GM12878 (cell line): ENCODE data around the gene ABCF3. TPM values are rescaled to one million over a fixed set of nuclear protein-coding genes. Genes with fewer than 3 reads are reported as not detected.
"Not testable (repeated sequence)": the region's sequence is repeated elsewhere in the genome, so short reads cannot be mapped to it uniquely, and the experiment has no call there.

ENCODE experiments used
- ATAC-seq: fragments of 200-7000 bp; cut with Tn5 transposase; 3 replicates; pipeline ENCODE4 v1.9.1; 2020; ENCODE audit warnings: mild to moderate bottlenecking, moderate library complexity
- BruUV-seq: library from RNA; stranded (reverse); fragments of 400-500 nt; replicated peaks from 2 replicates; lab custom pipeline; 2021; lab: Mats Ljungman, UMichigan
- CTCF ChIA-PET: fragments of 300-600 bp; sonication (Branson Sonifier 250); formaldehyde crosslinking; extraction: SDS; loops from one replicate; lab custom pipeline; 2021; ENCODE audit warnings: inconsistent platforms; lab: Yijun Ruan, JAX
- POLR2A ChIA-PET: fragments of 350-600 bp; formaldehyde crosslinking; extraction: SDS; loops from one replicate; lab custom pipeline; 2021; ENCODE audit warnings: inconsistent platforms; lab: Charles Lee
- RAD21 ChIA-PET: fragments of 300-600 bp; sonication (Branson Sonifier 250); formaldehyde crosslinking; loops from one replicate; lab custom pipeline; 2023; ENCODE audit warnings: antibody characterized with exemption; ENCODE audit not compliant: unreplicated experiment; lab: Charles Lee
- SMC1A ChIA-PET: fragments of 300-600 bp; sonication (Branson Sonifier 250); formaldehyde crosslinking; loops from one replicate; lab custom pipeline; 2023; ENCODE audit not compliant: unreplicated experiment, uncharacterized antibody; lab: Charles Lee
- DNase-seq: peaks from one replicate; pipeline ENCODE4 v3.0.0-alpha.2; 2011; ENCODE audit warnings: low read depth, low spot score
- FAIRE-seq: peaks from 3 replicates; lab custom pipeline; 2011; peaks lifted over from hg19 to GRCh38; lab: Jason Lieb, UNC
- H2AFZ ChIP-seq: 2 replicates; pipeline ENCODE4 v1.6.0; 2011; ENCODE audit warnings: low read depth, low read length, control low read depth; ENCODE audit not compliant: control insufficient read depth
- H3K27ac ChIP-seq: 2 replicates; pipeline ENCODE4 v1.5.1; 2011; ENCODE audit warnings: control low read depth; ENCODE audit not compliant: control insufficient read depth, insufficient read depth
- H3K27me3 ChIP-seq, 2 experiments: replicated peaks in 1 of 2; 2 replicates each; pipeline versions ENCODE4 v1.6.0 to v1.6.1; 2011; ENCODE audit warnings: low read length in 1 of 2; ENCODE audit not compliant: control insufficient read depth in 2 of 2, insufficient read depth in 2 of 2
- H3K36me3 ChIP-seq, 2 experiments: 2 replicates each; pipeline ENCODE4 v1.5.1; 2011; ENCODE audit warnings: low read length in 1 of 2; ENCODE audit not compliant: control insufficient read depth in 2 of 2, insufficient read depth in 2 of 2
- H3K4me1 ChIP-seq: 2 replicates; pipeline ENCODE4 v1.6.1; 2011; ENCODE audit warnings: mild to moderate bottlenecking, low read length, moderate library complexity, mixed read lengths; ENCODE audit not compliant: control insufficient read depth, insufficient read depth
- H3K4me2 ChIP-seq: 2 replicates; pipeline ENCODE4 v1.6.0; 2011; ENCODE audit warnings: control low read depth; ENCODE audit not compliant: control insufficient read depth, insufficient read depth
- H3K4me3 ChIP-seq: fragments of 200-600 bp; sonication (generic); 2 replicates; pipeline ENCODE4 v1.5.1; 2016
- H3K79me2 ChIP-seq: 2 replicates; pipeline ENCODE4 v1.6.0; 2011; ENCODE audit warnings: low read length; ENCODE audit not compliant: control insufficient read depth, insufficient read depth
- H3K9ac ChIP-seq: 2 replicates; pipeline ENCODE4 v1.8.0; 2011; ENCODE audit warnings: low read length, control low read depth, mixed read lengths; ENCODE audit not compliant: control insufficient read depth, insufficient read depth
- H3K9me3 ChIP-seq: replicated peaks from 3 replicates; pipeline ENCODE4 v1.5.1; 2011; ENCODE audit warnings: mild to moderate bottlenecking, low read length; ENCODE audit not compliant: control insufficient read depth, insufficient read depth
- H4K20me1 ChIP-seq: 2 replicates; pipeline ENCODE4 v1.6.0; 2011; ENCODE audit not compliant: control insufficient read depth, insufficient read depth
- ATF7 ChIP-seq: fragments of 450-650 bp; IDR thresholded peaks from 2 replicates; pipeline ENCODE4 v1.6.1; 2016; ENCODE audit warnings: low read depth, mild to moderate bottlenecking
- WGBS: methylation state at CpG from one replicate; pipeline ENCODE4 v1.1.6; 2016; ENCODE audit warnings: low lambda C conversion rate; ENCODE audit not compliant: insufficient replicate concordance, insufficient coverage; ENCODE audit errors: missing lambda C conversion rate; 5-methylcytosine and 5-hydroxymethylcytosine counted together
- in situ Hi-C: fragments of 300-500 bp; cut with MboI; formaldehyde crosslinking; loops from 9 replicates; pipeline ENCODE4 v1.14.3; 2018; ENCODE audit warnings: mixed read lengths
- intact Hi-C: fragments of 100-400 bp; cut with micrococcal nuclease; formaldehyde crosslinking; loops from one replicate; pipeline ENCODE4 v1.14.2; 2022; ENCODE audit not compliant: unreplicated experiment
- polyA plus RNA-seq, 11 experiments: library from polyadenylated mRNA; depleted of rRNA in 4 of 11; unstranded in 6 of 11; stranded (reverse) in 5 of 11; fragments of >200 nt; fragmentation: Nextera tagmentation in 4 of 11; fragmentation: Illumina TruSeq in 1 of 11; extraction: Ambion mirVana in 4 of 11; extraction: Trizol in 1 of 11; gene quantifications; 1 replicate in 1 of 11; 2 replicates in 10 of 11; pipeline versions ENCODE4 v1.2.1 to v1.2.3, GENCODE V29; 2011 to 2016; ENCODE audit warnings: inconsistent platforms in 2 of 11, missing spikeins in 2 of 11, low read depth in 1 of 11
- total RNA-seq, 4 experiments: library from RNA; depleted of rRNA in 3 of 4; stranded (reverse); fragments of >200 nt in 3 of 4; fragmentation: Illumina TruSeq in 1 of 4; extraction: Trizol in 1 of 4; gene quantifications; 2 replicates each; pipeline versions ENCODE4 v1.2.1 to v1.2.3, GENCODE V29; 2013 to 2021

The ABCF3 gene
- total and polyA plus RNA-seq, 10 of the 15 experiments (the other 5 are each of a cell fraction or from before 2014, with no cell fraction given): 6.1 to 71.3 (median 46.9) TPM

DNA sequence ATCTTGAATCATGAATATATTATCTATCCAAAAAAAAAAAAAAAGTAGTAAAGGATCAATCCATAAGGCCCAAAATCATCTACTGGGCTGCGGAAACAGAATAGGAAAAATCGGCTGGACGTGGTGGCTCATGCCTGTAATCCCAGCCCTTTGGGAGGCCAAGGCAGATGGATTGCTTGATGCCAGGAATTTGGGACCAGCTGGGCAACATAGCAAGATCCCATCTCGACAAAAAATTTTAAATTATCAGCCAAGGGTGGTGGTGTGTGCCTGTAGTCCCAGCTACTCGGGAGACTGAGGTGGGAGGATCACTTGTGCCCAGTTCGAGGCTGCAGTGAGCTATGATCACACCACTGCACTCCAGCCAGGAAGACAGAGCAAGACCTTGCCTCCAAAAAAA lies 36.9 kb upstream of the ABCF3 start:
- Histone ChIP-seq H3K27ac (no peak overlapping the region), H3K27me3 (no peaks in the 10 kb centered on the region), H3K79me2 (no peaks in the 10 kb centered on the region), H3K4me2 (no peak overlapping the region), H3K4me3 (no peak overlapping the region), H3K4me1 (no peaks in the 10 kb centered on the region; the same call in 1 of the 2 replicates), H3K9me3 (no peaks in the 10 kb centered on the region), H3K36me3 (peaks cover 7 to 11% of the 10 kb centered on the region in 2 experiments), H2AFZ (no peak overlapping the region), H4K20me1 (no peaks in the 10 kb centered on the region), H3K9ac (no peak overlapping the region)
- ATAC-seq (no peak), FAIRE-seq (no peak), DNase-seq (no peak)
- POLR2A ChIA-PET: no interaction called here
- in situ Hi-C loops (no loop called here), intact Hi-C loops (no loop called here)
- TF ChIP-seq ATF7: no peak
- WGBS: 74% methylated on average over 6 of the region's 6 CpGs
- CTCF ChIA-PET: interaction anchor here (0.7 to 1.0 kb wide), 3 partner anchors 20 to 254 kb away, joined by 3 read pairs; no protein-coding TSS in a partner anchor
- BruUV-seq: no TSS peak
- RAD21 ChIA-PET: interaction anchor here (0.6 kb wide), 1 partner anchor 133 kb away, joined by 3 read pairs; no protein-coding TSS in a partner anchor
- SMC1A ChIA-PET: interaction anchor here (0.6 to 1.6 kb wide), 3 partner anchors 10 to 309 kb away, joined by 3 to 4 read pairs (median 3); no protein-coding TSS in a partner anchor

DNA sequence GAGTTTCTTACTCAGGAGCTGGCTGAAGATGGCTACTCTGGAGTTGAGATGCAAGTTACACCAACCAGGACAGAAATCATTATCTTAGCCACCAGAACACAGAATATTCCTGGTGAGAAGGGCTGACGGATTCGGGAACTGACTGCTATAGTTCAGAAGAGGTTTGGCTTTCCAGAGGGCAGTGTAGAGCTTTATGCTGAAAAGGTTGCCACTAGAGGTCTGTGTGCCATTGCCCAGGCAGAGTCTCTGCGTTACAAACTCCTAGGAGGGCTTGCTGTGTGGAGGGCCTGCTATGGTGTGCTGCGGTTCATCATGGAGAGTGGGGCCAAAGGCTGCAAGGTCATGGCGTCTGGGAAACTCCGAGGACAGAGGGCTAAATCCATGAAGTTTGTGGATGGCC lies 36.2 kb upstream of the ABCF3 start:
- H3K4me2 ChIP-seq, H4K20me1 ChIP-seq, H3K4me1 ChIP-seq, BruUV-seq, POLR2A ChIA-PET, H2AFZ ChIP-seq, FAIRE-seq, H3K27ac ChIP-seq, H3K36me3 ChIP-seq, ATAC-seq, H3K79me2 ChIP-seq, RAD21 ChIA-PET, H3K4me3 ChIP-seq, H3K9me3 ChIP-seq, in situ Hi-C loops, H3K27me3 ChIP-seq, DNase-seq, H3K9ac ChIP-seq, intact Hi-C loops: not testable (repeated sequence)
- WGBS: 60% methylated on average over 6 of the region's 6 CpGs
- CTCF ChIA-PET: interaction anchor here (0.7 kb wide), 2 partner anchors 19 to 113 kb away, joined by 3 read pairs; no protein-coding TSS in a partner anchor
- SMC1A ChIA-PET: interaction anchor here (0.9 to 1.6 kb wide), 2 partner anchors 9 to 66 kb away, joined by 3 to 4 read pairs; no protein-coding TSS in a partner anchor
